Measurements from ENCODE around the gene NHERF1. TPM values are rescaled to one million over a fixed set of nuclear protein-coding genes. Genes with fewer than 3 reads are reported as not detected.

Gene NHERF1
- total RNA-seq, 4 donors from 2014 or later = 8.9 to 12.1 (median 11.0) TPM

- Histone ChIP-seq H3K4me1 (peaks cover 13 to 28% (median 23%) of the 10 kb centered on the region in 4 donors), H3K36me3 (peaks cover 3 to 30% (median 25%) of the 10 kb centered on the region in 4 donors), H3K27ac (replicated peaks in 1 of 4) (no peak overlapping the region), H3K4me3 (no peak overlapping the region), H3K27me3 (peaks cover 0 to 4% (median 0%) of the 10 kb centered on the region in 4 donors), H3K9me3 (no peaks in the 10 kb centered on the region)
- WGBS = 88% methylated on average over 2 of the region's 2 CpGs
- DNase-seq (ENCODE audit: extremely low spot score) = no peak
- TF ChIP-seq POLR2A (IDR thresholded peaks at IDR 0.05; ENCODE audit: low read depth) (no peak), EP300 (IDR thresholded peaks at IDR 0.05) (no peak), POLR2AphosphoS5 (IDR thresholded peaks at IDR 0.05) (no peak), CTCF (IDR thresholded peaks at IDR 0.05) (no peak)
- intact Hi-C loops (cut with DNase I) = no loop called here
Measured at GRCh38 chr17:74766413-74766812, 18.0 kb downstream of the NHERF1 start.

- H3K27me3 ChIP-seq = peaks cover 0 to 4% (median 0%) of the 10 kb centered on the region in 4 donors
- H3K4me3 ChIP-seq = no peak overlapping the region
- peaks cover 10 to 34% (median 32%) of the 10 kb centered on the region in 4 donors for H3K36me3 ChIP-seq
- no peak for TF ChIP-seq CTCF (IDR thresholded peaks at IDR 0.05)
- TF ChIP-seq POLR2A (IDR thresholded peaks at IDR 0.05; ENCODE audit: low read depth) = no peak
- no peak for TF ChIP-seq EP300 (IDR thresholded peaks at IDR 0.05)
- TF ChIP-seq POLR2AphosphoS5 (IDR thresholded peaks at IDR 0.05) = no peak
- no peaks in the 10 kb centered on the region for H3K9me3 ChIP-seq
- peaks cover 12 to 28% (median 20%) of the 10 kb centered on the region in 4 donors for H3K4me1 ChIP-seq
- WGBS = 71% methylated on average over 10 of the region's 10 CpGs
- H3K27ac ChIP-seq (replicated peaks in 1 of 4) = peak overlapping the region in 2 of 4 donors; percentile 27 to 44
- DNase-seq (ENCODE audit: extremely low spot score) = no peak
- intact Hi-C loops (cut with DNase I) = no loop called here
Measured at GRCh38 chr17:74767111-74767516, 18.7 kb downstream of the NHERF1 start.

GRCh38 chr17:74768069-74768762, 19.8 kb downstream of the NHERF1 start:
- WGBS = 72% methylated on average over 16 of the region's 17 CpGs
- DNase-seq (ENCODE audit: extremely low spot score) = no peak
- TF ChIP-seq POLR2AphosphoS5 (IDR thresholded peaks at IDR 0.05) (no peak), EP300 (IDR thresholded peaks at IDR 0.05) (no peak), CTCF (IDR thresholded peaks at IDR 0.05) (no peak), POLR2A (IDR thresholded peaks at IDR 0.05; ENCODE audit: low read depth) (no peak)
- peaks cover 21 to 44% (median 43%) of the 10 kb centered on the region in 4 donors for H3K36me3 ChIP-seq
- H3K27me3 ChIP-seq = peaks cover 0 to 4% (median 0%) of the 10 kb centered on the region in 4 donors
- peaks cover 12 to 28% (median 19%) of the 10 kb centered on the region in 4 donors for H3K4me1 ChIP-seq
- no peak overlapping the region for H3K4me3 ChIP-seq
- intact Hi-C loops (cut with DNase I) = no loop called here
- peak overlapping the region in 2 of 4 donors; percentile 27 to 44 for H3K27ac ChIP-seq (replicated peaks in 1 of 4)
- no peaks in the 10 kb centered on the region for H3K9me3 ChIP-seq

GRCh38 chr17:74768763-74769114, 20.3 kb downstream of the NHERF1 start:
- intact Hi-C loops (cut with DNase I) = no loop called here
- DNase-seq (ENCODE audit: extremely low spot score) = no peak
- WGBS = 71% methylated on average over 7 of the region's 7 CpGs
- Histone ChIP-seq H3K27me3 (peaks cover 0 to 4% (median 0%) of the 10 kb centered on the region in 4 donors), H3K4me1 (peaks cover 12 to 28% (median 19%) of the 10 kb centered on the region in 4 donors), H3K36me3 (peaks cover 25 to 49% (median 48%) of the 10 kb centered on the region in 4 donors), H3K4me3 (no peak overlapping the region), H3K27ac (replicated peaks in 1 of 4) (no peak overlapping the region), H3K9me3 (no peaks in the 10 kb centered on the region)
- TF ChIP-seq POLR2A (IDR thresholded peaks at IDR 0.05; ENCODE audit: low read depth) (no peak), CTCF (IDR thresholded peaks at IDR 0.05) (no peak), EP300 (IDR thresholded peaks at IDR 0.05) (no peak), POLR2AphosphoS5 (IDR thresholded peaks at IDR 0.05) (no peak)
